BE2C (cell line): ENCODE results near the gene LRRFIP1. TPM values are rescaled to one million over a fixed set of nuclear protein-coding genes. Genes with fewer than 3 reads are reported as not detected.

Experiments used
- DNase-seq: peaks from one replicate; pipeline ENCODE4 v3.0.0-alpha.2; 2020
- H3K27me3 ChIP-seq: fragments of 250-450 bp; sonication (Bioruptor Pico); 2 replicates; pipeline ENCODE4 v1.5.1; 2020; ENCODE audit warnings: mild to moderate bottlenecking
- H3K36me3 ChIP-seq: fragments of 250-450 bp; sonication (Bioruptor Pico); 2 replicates; pipeline ENCODE4 v1.5.1; 2020; ENCODE audit warnings: mild to moderate bottlenecking
- H3K4me1 ChIP-seq: fragments of 250-450 bp; sonication (Bioruptor Pico); 2 replicates; pipeline ENCODE4 v1.5.1; 2020
- H3K4me3 ChIP-seq: 2 replicates; pipeline ENCODE4 v1.5.1; 2011; ENCODE audit warnings: low read depth, low read length
- H3K9me3 ChIP-seq: fragments of 250-450 bp; sonication (Bioruptor Pico); 2 replicates; pipeline ENCODE4 v1.5.1; 2020
- CTCF ChIP-seq: IDR thresholded peaks from 2 replicates; pipeline ENCODE4 v1.5.1; 2012; ENCODE audit warnings: mild to moderate bottlenecking, low read depth, low read length
- polyA plus RNA-seq: library from polyadenylated mRNA; unstranded; fragments of >200 nt; gene quantifications from one replicate; pipeline ENCODE4 v1.2.1, GENCODE V29; 2012; ENCODE audit warnings: low read depth, missing spikeins; ENCODE audit not compliant: insufficient read length, insufficient read depth

LRRFIP1 gene, protein sequence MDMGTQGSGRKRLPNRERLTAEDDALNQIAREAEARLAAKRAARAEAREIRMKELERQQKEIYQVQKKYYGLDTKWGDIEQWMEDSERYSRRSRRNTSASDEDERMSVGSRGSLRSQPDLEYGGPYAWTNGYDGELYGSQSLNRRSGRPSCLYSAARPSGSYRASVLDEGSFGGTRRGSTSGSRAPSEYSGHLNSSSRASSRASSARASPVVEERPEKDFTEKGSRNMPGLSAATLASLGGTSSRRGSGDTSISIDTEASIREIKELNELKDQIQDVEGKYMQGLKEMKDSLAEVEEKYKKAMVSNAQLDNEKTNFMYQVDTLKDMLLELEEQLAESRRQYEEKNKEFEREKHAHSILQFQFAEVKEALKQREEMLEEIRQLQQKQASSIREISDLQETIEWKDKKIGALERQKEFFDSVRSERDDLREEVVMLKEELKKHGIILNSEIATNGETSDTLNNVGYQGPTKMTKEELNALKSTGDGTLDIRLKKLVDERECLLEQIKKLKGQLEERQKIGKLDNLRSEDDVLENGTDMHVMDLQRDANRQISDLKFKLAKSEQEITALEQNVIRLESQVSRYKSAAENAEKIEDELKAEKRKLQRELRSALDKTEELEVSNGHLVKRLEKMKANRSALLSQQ
- 45.2 TPM for polyA plus RNA-seq

GRCh38 chr2:237627441-237628246, at the start of gene LRRFIP1:
LRRFIP1 (plus strand) TSS chr2:237627587; CDS start chr2:237627645, 58 bp downstream.
- DNase-seq, result peak; percentile 60
- no peaks in the 10 kb centered on the region for H3K9me3 ChIP-seq
- peaks cover 7% of the 10 kb centered on the region for H3K27me3 ChIP-seq
- TF ChIP-seq CTCF, result no peak
- H3K4me1 ChIP-seq, result no peaks in the 10 kb centered on the region
- H3K36me3 ChIP-seq, result no peaks in the 10 kb centered on the region
- H3K4me3 ChIP-seq, result peak within 1 kb of the TSS; percentile 74

DNA sequence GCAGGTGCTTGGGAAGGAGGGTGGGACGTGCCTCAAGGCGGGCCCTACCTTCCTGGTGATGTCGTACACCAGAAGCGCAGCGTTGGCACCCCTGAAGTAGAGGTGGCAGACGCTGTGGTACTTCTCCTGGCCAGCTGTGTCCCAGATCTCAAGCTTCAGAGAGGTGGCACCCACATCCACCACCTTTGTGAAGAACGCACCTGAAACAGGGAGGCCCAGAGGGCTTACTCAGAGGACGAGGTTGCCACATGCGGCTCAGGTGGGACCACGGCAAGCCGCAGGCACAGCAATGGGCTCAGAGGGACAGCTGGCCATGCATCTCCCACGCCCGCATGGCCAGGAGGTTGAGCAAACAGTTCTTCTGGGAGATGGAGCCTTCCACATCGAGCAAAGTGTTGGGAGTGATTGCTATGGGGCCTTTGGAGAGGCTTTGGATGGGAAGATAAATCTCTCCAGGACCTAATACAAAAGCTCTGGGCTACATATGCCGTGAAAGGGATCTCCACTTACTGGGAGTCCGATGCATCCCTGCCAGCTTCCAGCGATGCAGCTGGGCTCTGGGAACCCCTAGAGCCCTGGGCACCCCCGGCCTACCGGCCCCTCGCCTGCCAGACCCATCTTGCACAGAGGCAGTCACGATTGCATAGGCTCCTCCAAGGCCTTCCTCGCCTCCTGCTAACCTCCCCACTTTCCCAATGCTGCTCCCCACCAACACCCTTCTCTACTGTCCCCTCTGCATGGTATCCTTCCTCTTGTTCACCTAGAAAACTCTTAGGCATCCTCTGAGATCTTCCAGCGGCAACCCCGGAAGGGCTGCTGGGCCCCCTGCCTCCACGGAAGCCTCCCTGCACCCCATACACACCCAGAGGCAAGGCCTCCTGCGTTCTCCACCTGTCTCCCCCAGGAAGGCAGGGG, 49.2 kb upstream of the LRRFIP1 start:
- DNase-seq, result no peak
- Histone ChIP-seq H3K4me1 (0 out of 2 replicates have a peak, but pooled peaks cover 4% of the 10 kb centered on the region), H3K9me3 (no peaks in the 10 kb centered on the region), H3K27me3 (no peaks in the 10 kb centered on the region), H3K4me3 (no peak overlapping the region), H3K36me3 (no peaks in the 10 kb centered on the region)
- no peak for TF ChIP-seq CTCF

DNA sequence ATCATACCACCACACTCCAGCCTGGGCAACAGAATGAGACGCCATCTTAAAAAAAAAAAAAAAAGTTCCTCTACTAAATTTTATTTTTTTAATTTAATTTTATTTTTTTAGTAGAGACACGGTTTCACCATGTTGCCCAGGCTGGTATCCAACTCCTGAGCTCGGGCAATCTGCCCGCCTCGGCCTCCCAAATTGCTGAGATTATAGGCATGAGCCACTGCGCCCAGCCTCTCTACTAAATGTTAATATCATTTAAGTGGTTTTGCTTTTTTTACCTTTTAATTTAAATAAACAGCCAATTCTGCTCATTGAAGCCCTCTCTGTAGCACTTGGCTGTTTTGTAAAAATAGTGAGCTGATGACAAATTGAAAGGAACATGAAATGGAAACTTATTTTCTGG, 46.1 kb upstream of the LRRFIP1 start:
- H3K27me3 ChIP-seq, result no peaks in the 10 kb centered on the region
- H3K4me3 ChIP-seq, result no peak overlapping the region
- no peaks in the 10 kb centered on the region for H3K36me3 ChIP-seq
- H3K9me3 ChIP-seq, result no peaks in the 10 kb centered on the region
- no peak for DNase-seq
- 0 out of 2 replicates have a peak, but pooled peaks cover 4% of the 10 kb centered on the region for H3K4me1 ChIP-seq
- TF ChIP-seq CTCF, result no peak

DNA sequence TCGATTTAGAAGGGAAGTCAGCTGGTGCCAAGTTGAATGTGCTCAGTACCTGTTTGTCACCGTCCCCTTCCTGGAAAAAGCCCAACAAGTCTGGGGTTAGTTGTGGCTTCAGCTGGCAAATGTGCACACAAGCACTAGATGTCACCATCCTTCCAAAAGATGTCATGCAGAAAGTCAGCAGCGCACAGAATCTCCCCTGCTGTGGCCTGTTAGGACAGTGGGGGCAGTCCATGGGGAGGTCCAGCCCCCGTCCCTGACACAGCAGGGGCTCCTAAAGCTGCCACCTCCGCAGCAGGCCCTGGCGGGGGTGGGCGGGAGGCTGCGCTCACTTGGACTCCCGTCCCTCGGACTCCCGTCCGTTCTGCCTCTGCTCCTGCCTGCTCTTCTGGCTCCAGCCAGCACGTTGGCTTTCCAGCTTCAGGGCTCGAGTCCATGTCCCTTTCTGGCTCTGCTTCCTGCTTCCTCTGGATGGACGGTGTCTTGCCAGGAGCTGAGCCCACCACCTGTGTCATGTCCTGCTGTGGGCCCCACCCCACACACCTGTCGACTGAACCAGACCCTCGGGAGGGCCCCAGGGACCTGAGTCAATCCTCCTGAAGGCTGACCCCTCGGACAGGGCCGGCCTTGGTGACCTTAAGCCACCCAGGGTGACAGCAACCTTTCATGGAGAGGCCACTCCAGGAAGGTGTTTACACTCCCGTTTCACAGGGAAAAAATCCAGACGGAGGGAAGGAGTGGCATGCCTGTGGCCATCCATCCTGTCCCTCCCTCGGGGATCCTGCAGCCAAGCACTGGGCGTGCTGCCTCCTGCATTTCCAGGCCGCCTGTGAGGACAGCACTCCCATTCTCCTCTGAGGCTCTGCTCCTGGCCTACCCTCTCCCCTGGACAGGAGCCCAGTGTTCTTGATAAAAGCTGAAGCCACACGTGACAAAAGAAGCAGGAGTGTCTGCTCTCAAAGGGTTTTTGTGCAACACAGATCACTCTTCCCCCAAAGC, 45.3 kb upstream of the LRRFIP1 start:
- H3K4me3 ChIP-seq, result peak overlapping the region; percentile 46
- DNase-seq, result peak; percentile 78
- H3K4me1 ChIP-seq, result 0 out of 2 replicates have a peak, but pooled peaks cover 4% of the 10 kb centered on the region
- H3K36me3 ChIP-seq, result no peaks in the 10 kb centered on the region
- no peaks in the 10 kb centered on the region for H3K9me3 ChIP-seq
- peak; percentile 75 for TF ChIP-seq CTCF
- H3K27me3 ChIP-seq, result no peaks in the 10 kb centered on the region
